Measurements from ENCODE around the gene SGTA. TPM values are rescaled to one million over a fixed set of nuclear protein-coding genes. Genes with fewer than 3 reads are reported as not detected.

Gene SGTA
- total and polyA plus RNA-seq, 2 experiments from 2014 or later = 71.6 to 102 TPM

DNA sequence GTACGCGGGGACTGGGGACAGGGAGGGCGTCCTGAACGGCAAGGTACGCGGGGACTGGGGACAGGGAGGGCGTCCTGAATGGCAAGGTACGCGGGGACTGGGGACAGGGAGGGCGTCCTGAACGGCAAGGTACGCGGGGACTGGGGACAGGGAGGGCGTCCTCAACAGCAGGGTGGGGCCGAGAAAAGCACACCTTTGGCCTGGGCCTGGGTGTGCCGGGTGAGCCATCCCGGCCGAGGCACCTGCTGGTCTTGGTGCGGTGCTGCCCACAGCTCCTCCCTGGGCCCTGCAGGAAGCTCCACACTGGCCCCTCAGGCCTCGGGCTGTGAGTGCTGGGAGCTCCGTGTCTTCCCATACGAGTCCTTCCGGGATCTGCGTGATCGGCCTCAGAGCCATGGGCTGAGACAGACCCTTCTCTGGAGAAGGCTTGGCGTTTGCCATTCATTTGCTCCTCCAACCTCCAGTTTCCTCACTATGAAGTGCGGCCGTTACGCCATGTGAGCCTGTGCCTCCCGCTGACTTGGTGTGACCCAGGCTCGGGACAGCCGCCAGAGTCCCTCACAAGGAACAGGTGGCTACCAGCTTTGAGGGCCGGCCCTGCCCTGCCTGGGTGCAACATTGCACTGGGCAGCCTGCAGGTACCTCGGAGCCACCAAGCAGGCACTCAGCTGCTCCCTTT, 28.8 kb upstream of the SGTA start:
- no peaks in the 10 kb centered on the region; the same call in 1 of the 2 replicates for H3K36me3 ChIP-seq (ENCODE audit: insufficient read depth)
- Mint-ChIP-seq H3K9me3 (no peaks in the 10 kb centered on the region; the same call in 2 of the 3 replicates), H3K4me3 (no peak overlapping the region), H3K27me3 (ENCODE audit: insufficient read depth, low read depth, poor library complexity) (peaks cover 7% of the 10 kb centered on the region), H3K36me3 (ENCODE audit: low read depth) (peaks cover 19% of the 10 kb centered on the region), H3K4me1 (no peaks in the 10 kb centered on the region), H3K27ac (no peak overlapping the region)
- no peak for DNase-seq (ENCODE audit: low spot score)
- no peak overlapping the region for H3K27ac ChIP-seq (ENCODE audit: low read depth)
- H3K9me2 ChIP-seq (ENCODE audit: insufficient read depth) = no peaks in the 10 kb centered on the region
- no peaks in the 10 kb centered on the region for H3K79me2 ChIP-seq (replicated peaks; ENCODE audit: insufficient read depth)
- TF ChIP-seq ETS1 (IDR thresholded peaks at IDR 0.05) (no peak), ZNF114 (CRISPR knock-in tag; IDR thresholded peaks at IDR 0.05) (no peak), ZNF331 (CRISPR knock-in tag; IDR thresholded peaks at IDR 0.05; ENCODE audit: low read depth) (no peak), CREB1 (CRISPR knock-in tag; IDR thresholded peaks at IDR 0.05; ENCODE audit: low read depth) (no peak), STAT1 (IDR thresholded peaks at IDR 0.05; ENCODE audit: unreplicated experiment) (no peak), EZH2 (IDR thresholded peaks at IDR 0.05; ENCODE audit: low read depth, unreplicated experiment) (no peak), EZH2phosphoT487 (IDR thresholded peaks at IDR 0.05; ENCODE audit: unreplicated experiment) (no peak), POLR2AphosphoS5 (IDR thresholded peaks at IDR 0.05; ENCODE audit: low read depth) (no peak), ZNF462 (CRISPR knock-in tag; IDR thresholded peaks at IDR 0.05) (no peak), JUNB (IDR thresholded peaks at IDR 0.05; ENCODE audit: unreplicated experiment) (no peak), CTCF (conservative IDR thresholded peaks at IDR 0.05; ENCODE audit: low read depth in 2 of 2) (no peak), NANOG (IDR thresholded peaks at IDR 0.05; ENCODE audit: borderline replicate concordance) (no peak)
- TF ChIP-seq, protein P1, sequence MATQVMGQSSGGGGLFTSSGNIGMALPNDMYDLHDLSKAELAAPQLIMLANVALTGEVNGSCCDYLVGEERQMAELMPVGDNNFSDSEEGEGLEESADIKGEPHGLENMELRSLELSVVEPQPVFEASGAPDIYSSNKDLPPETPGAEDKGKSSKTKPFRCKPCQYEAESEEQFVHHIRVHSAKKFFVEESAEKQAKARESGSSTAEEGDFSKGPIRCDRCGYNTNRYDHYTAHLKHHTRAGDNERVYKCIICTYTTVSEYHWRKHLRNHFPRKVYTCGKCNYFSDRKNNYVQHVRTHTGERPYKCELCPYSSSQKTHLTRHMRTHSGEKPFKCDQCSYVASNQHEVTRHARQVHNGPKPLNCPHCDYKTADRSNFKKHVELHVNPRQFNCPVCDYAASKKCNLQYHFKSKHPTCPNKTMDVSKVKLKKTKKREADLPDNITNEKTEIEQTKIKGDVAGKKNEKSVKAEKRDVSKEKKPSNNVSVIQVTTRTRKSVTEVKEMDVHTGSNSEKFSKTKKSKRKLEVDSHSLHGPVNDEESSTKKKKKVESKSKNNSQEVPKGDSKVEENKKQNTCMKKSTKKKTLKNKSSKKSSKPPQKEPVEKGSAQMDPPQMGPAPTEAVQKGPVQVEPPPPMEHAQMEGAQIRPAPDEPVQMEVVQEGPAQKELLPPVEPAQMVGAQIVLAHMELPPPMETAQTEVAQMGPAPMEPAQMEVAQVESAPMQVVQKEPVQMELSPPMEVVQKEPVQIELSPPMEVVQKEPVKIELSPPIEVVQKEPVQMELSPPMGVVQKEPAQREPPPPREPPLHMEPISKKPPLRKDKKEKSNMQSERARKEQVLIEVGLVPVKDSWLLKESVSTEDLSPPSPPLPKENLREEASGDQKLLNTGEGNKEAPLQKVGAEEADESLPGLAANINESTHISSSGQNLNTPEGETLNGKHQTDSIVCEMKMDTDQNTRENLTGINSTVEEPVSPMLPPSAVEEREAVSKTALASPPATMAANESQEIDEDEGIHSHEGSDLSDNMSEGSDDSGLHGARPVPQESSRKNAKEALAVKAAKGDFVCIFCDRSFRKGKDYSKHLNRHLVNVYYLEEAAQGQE (IDR thresholded peaks at IDR 0.05; ENCODE audit: unreplicated experiment) = no peak
- H3K27me3 ChIP-seq (ENCODE audit: insufficient read depth) = no peaks in the 10 kb centered on the region
- H3K4me3 ChIP-seq = no peak overlapping the region
- H3F3A ChIP-seq (replicated peaks; ENCODE audit: low read depth) = no peaks in the 10 kb centered on the region
- H4K20me1 ChIP-seq (replicated peaks; ENCODE audit: insufficient read depth) = no peaks in the 10 kb centered on the region
- H3K4me1 ChIP-seq (ENCODE audit: insufficient read depth) = no peaks in the 10 kb centered on the region
- no peak for ATAC-seq
- no peak overlapping the region for H2AFZ ChIP-seq
- no peak overlapping the region for H3K4me2 ChIP-seq
